Measurements from ENCODE around the gene DCDC2.

- TF ChIP-seq EZH2 (IDR thresholded peaks at IDR 0.05; ENCODE audit: borderline replicate concordance, insufficient read depth, low read depth, low read length, poor library complexity, severe bottlenecking), result no peak
- TF ChIP-seq CTCF (IDR thresholded peaks at IDR 0.05), result no peak
Measured at GRCh38 chr6:24207413-24207812, 150.4 kb downstream of the DCDC2 start.
